ENCODE data around the gene SPDYE2. TPM values are rescaled to one million over a fixed set of nuclear protein-coding genes. Genes with fewer than 3 reads are reported as not detected.
"Not testable (repeated sequence)": the region's sequence is repeated elsewhere in the genome, so short reads cannot be mapped to it uniquely, and the experiment has no call there.

The SPDYE2 gene
- total RNA-seq, 1 experiment from 2014 or later, result not detected

- not testable (repeated sequence) for H3K14ac ChIP-seq (ENCODE audit: insufficient read depth, low read length); H3K23me2 ChIP-seq (ENCODE audit: insufficient read length, low read depth, low read length, poor library complexity, severe bottlenecking); DNase-seq; H2AK5ac ChIP-seq (ENCODE audit: insufficient read length, low read length); H3K79me1 ChIP-seq (ENCODE audit: insufficient read depth, low read depth, low read length, poor library complexity, severe bottlenecking); H3K9ac ChIP-seq (ENCODE audit: extremely low read depth, insufficient read length, low read length); H3K4me1 Mint-ChIP-seq; H4K8ac ChIP-seq (replicated peaks; ENCODE audit: insufficient read length, low read depth, low read length); H3K18ac ChIP-seq (ENCODE audit: insufficient read length, low read depth, low read length); H3K9me3 Mint-ChIP-seq; H3K27me3 ChIP-seq (ENCODE audit: insufficient read depth, low read length); H4K5ac ChIP-seq (ENCODE audit: insufficient read length, low read depth, low read length); H3K27me3 Mint-ChIP-seq (ENCODE audit: low read depth); H3T11ph ChIP-seq (ENCODE audit: low read length); H2BK12ac ChIP-seq (ENCODE audit: insufficient read length, low read depth, low read length); H2BK5ac ChIP-seq (ENCODE audit: insufficient read length, low read length); H3K56ac ChIP-seq (ENCODE audit: insufficient read length, low read depth, low read length); H3K36me3 Mint-ChIP-seq (ENCODE audit: insufficient read depth in 1 of 3, low read depth in 3 of 3); H4K20me1 ChIP-seq (ENCODE audit: control insufficient read depth, insufficient read depth, insufficient read length); H2BK20ac ChIP-seq (ENCODE audit: low read depth, low read length, poor library complexity, severe bottlenecking); H2AFZ ChIP-seq (ENCODE audit: low read length); H3K4me3 Mint-ChIP-seq; H2BK15ac ChIP-seq (ENCODE audit: low read depth, low read length); H3K4me1 ChIP-seq (ENCODE audit: insufficient read depth, low read length); H3K9me3 ChIP-seq (ENCODE audit: control insufficient read depth, low read depth, low read length); H3K4ac ChIP-seq (ENCODE audit: low read depth, low read length); H3K27ac ChIP-seq (ENCODE audit: insufficient read length, low read depth, low read length); H3K4me2 ChIP-seq (ENCODE audit: insufficient read depth, insufficient read length, low read length); H3K27ac Mint-ChIP-seq; H3K23ac ChIP-seq (ENCODE audit: insufficient read length, low read depth, low read length); H3K79me2 ChIP-seq (ENCODE audit: insufficient read depth, low read length); H2BK120ac ChIP-seq (ENCODE audit: low read depth, low read length, poor library complexity, severe bottlenecking); H4K91ac ChIP-seq (ENCODE audit: insufficient read length, low read depth, low read length)
- WGBS (ENCODE audit: extremely low coverage, insufficient read length, low lambda C conversion rate), result no CpG with 5 or more reads among the region's 3 CpGs
Measured at GRCh38 chr7:102576363-102576762, 25.3 kb downstream of the SPDYE2 start.

GRCh38 chr7:102577315-102578240, 26.6 kb downstream of the SPDYE2 start:
- H3K4me1 ChIP-seq (ENCODE audit: insufficient read depth, low read length); H4K8ac ChIP-seq (replicated peaks; ENCODE audit: insufficient read length, low read depth, low read length); H4K5ac ChIP-seq (ENCODE audit: insufficient read length, low read depth, low read length); H2BK15ac ChIP-seq (ENCODE audit: low read depth, low read length); H2BK5ac ChIP-seq (ENCODE audit: insufficient read length, low read length); H3K79me2 ChIP-seq (ENCODE audit: insufficient read depth, low read length); H2BK20ac ChIP-seq (ENCODE audit: low read depth, low read length, poor library complexity, severe bottlenecking); H3K79me1 ChIP-seq (ENCODE audit: insufficient read depth, low read depth, low read length, poor library complexity, severe bottlenecking); H3K23me2 ChIP-seq (ENCODE audit: insufficient read length, low read depth, low read length, poor library complexity, severe bottlenecking); H3K9me3 ChIP-seq (ENCODE audit: control insufficient read depth, low read depth, low read length); H3K14ac ChIP-seq (ENCODE audit: insufficient read depth, low read length); DNase-seq; H3T11ph ChIP-seq (ENCODE audit: low read length); H3K9ac ChIP-seq (ENCODE audit: extremely low read depth, insufficient read length, low read length); H2BK120ac ChIP-seq (ENCODE audit: low read depth, low read length, poor library complexity, severe bottlenecking); H4K20me1 ChIP-seq (ENCODE audit: control insufficient read depth, insufficient read depth, insufficient read length); H3K4me3 Mint-ChIP-seq; H3K27me3 Mint-ChIP-seq (ENCODE audit: low read depth); H3K4ac ChIP-seq (ENCODE audit: low read depth, low read length); H3K36me3 Mint-ChIP-seq (ENCODE audit: insufficient read depth in 1 of 3, low read depth in 3 of 3); H2BK12ac ChIP-seq (ENCODE audit: insufficient read length, low read depth, low read length); H3K9me3 Mint-ChIP-seq; H2AFZ ChIP-seq (ENCODE audit: low read length); H3K27ac ChIP-seq (ENCODE audit: insufficient read length, low read depth, low read length); H4K91ac ChIP-seq (ENCODE audit: insufficient read length, low read depth, low read length); H3K27ac Mint-ChIP-seq; H2AK5ac ChIP-seq (ENCODE audit: insufficient read length, low read length); H3K23ac ChIP-seq (ENCODE audit: insufficient read length, low read depth, low read length); H3K27me3 ChIP-seq (ENCODE audit: insufficient read depth, low read length); H3K18ac ChIP-seq (ENCODE audit: insufficient read length, low read depth, low read length); H3K4me1 Mint-ChIP-seq; H3K4me2 ChIP-seq (ENCODE audit: insufficient read depth, insufficient read length, low read length); H3K56ac ChIP-seq (ENCODE audit: insufficient read length, low read depth, low read length): not testable (repeated sequence)
- WGBS (ENCODE audit: extremely low coverage, insufficient read length, low lambda C conversion rate), result no CpG with 5 or more reads among the region's 7 CpGs
